ENCODE data around the gene RNLS. TPM values are rescaled to one million over a fixed set of nuclear protein-coding genes. Genes with fewer than 3 reads are reported as not detected.

RNLS gene
- total and polyA plus RNA-seq, 2 of the 4 experiments (the other 2 are of a cell fraction), result 4.5 to 7.0 TPM

- Histone ChIP-seq H3K14ac (replicated peaks; ENCODE audit: low read depth, low read length) (no peak overlapping the region), H3K9me3 (ENCODE audit: control insufficient read depth, insufficient read depth, low read length) (no peaks in the 10 kb centered on the region; the same call in 1 of the 2 replicates), H3K27me3 (ENCODE audit: control insufficient read depth, insufficient read depth, low read length) (no peaks in the 10 kb centered on the region), H4K8ac (ENCODE audit: low read depth in 2 of 2, low read length in 2 of 2) (no peak overlapping the region), H4K5ac (ENCODE audit: low read depth, low read length) (no peak overlapping the region), H2BK15ac (ENCODE audit: low read depth, low read length) (no peak overlapping the region), H3K79me1 (ENCODE audit: low read depth in 1 of 2, low read length in 2 of 2) (no peaks in the 10 kb centered on the region), H3K4ac (ENCODE audit: low read depth, low read length) (no peak overlapping the region), H3K4me2 (ENCODE audit: low read depth, low read length) (no peak overlapping the region), H3K36me3 (ENCODE audit: control insufficient read depth, insufficient read depth, low read length) (no peaks in the 10 kb centered on the region), H3K27ac (ENCODE audit: insufficient read depth, low read length) (no peak overlapping the region), H2BK120ac (ENCODE audit: low read depth, low read length) (no peak overlapping the region), H3K23ac (ENCODE audit: low read depth, low read length) (no peak overlapping the region), H3K9me1 (ENCODE audit: insufficient read depth, low read length) (no peaks in the 10 kb centered on the region), H3K18ac (ENCODE audit: low read depth, low read length) (no peak overlapping the region), H2BK20ac (ENCODE audit: low read depth, low read length) (no peak overlapping the region), H2AK5ac (ENCODE audit: low read depth, low read length) (no peak overlapping the region), H3K9ac (ENCODE audit: low read depth, low read length) (no peak overlapping the region), H2AK9ac (replicated peaks; ENCODE audit: low read depth, low read length, poor library complexity) (no peak overlapping the region), H4K20me1 (ENCODE audit: insufficient read depth, low read length) (no peaks in the 10 kb centered on the region), H2BK5ac (ENCODE audit: low read depth, low read length, poor library complexity, severe bottlenecking) (no peak overlapping the region), H3K4me1 (ENCODE audit: control insufficient read depth, insufficient read depth, low read length) (no peaks in the 10 kb centered on the region), H3K4me3 (ENCODE audit: insufficient read depth, low read depth, low read length) (no peak overlapping the region), H4K91ac (ENCODE audit: insufficient read depth, low read depth, low read length) (no peak overlapping the region), H2AFZ (replicated peaks; ENCODE audit: low read length, poor library complexity) (no peak overlapping the region), H3K56ac (ENCODE audit: extremely low read depth, insufficient read depth, low read length) (no peak overlapping the region)
- TF ChIP-seq MXI1 (IDR thresholded peaks at IDR 0.05; ENCODE audit: borderline replicate concordance, low read depth, low read length) (no peak), FOS (IDR thresholded peaks at IDR 0.05; ENCODE audit: low read depth, low read length) (no peak), ELK1 (IDR thresholded peaks at IDR 0.05; ENCODE audit: borderline replicate concordance, low read depth, low read length) (no peak), RFX5 (IDR thresholded peaks at IDR 0.05; ENCODE audit: low read depth, low read length) (no peak), NFE2L2 (IDR thresholded peaks at IDR 0.05; ENCODE audit: low read depth, low read length) (no peak), SMC3 (IDR thresholded peaks at IDR 0.05; ENCODE audit: low read depth, low read length) (no peak), RAD21 (IDR thresholded peaks at IDR 0.05; ENCODE audit: low read length) (no peak)
- ChIA-PET CTCF (no interaction called here), POLR2A (ENCODE audit: unreplicated experiment) (no interaction called here)
- no TSS peak for BruUV-seq (replicated peaks)
- DNase-seq (no peak), ATAC-seq (ENCODE audit: low read depth) (no peak)
- no CpG with 5 or more reads among the region's 2 CpGs for WGBS, 2 experiments (ENCODE audit: extremely low coverage in 2 of 2, insufficient read length in 1 of 2)
- dilution Hi-C loops (cut with HindIII; ENCODE audit: low sequenced_read_pairs, unreplicated experiment), result no loop called here
- intact Hi-C loops (cut with micrococcal nuclease), result loop anchor here (5.0 to 10.0 kb wide), 4 partner anchors 149 to 616 kb away; no protein-coding TSS in a partner anchor
- in situ Hi-C loops (cut with MboI; ENCODE audit: low sequenced_read_pairs), result loop anchor here (5.0 kb wide), 1 partner anchor 694 kb away; no protein-coding TSS in a partner anchor
These were observed 31.9 kb downstream of the RNLS start for GRCh38 chr10:88551246-88551645.

Measured in IMR-90 (cell line).